Measurements from ENCODE around the gene ATOSA. TPM values are rescaled to one million over a fixed set of nuclear protein-coding genes. Genes with fewer than 3 reads are reported as not detected.

ATOSA gene
- total and polyA plus RNA-seq, 2 of the 13 experiments (the other 11 are each of a cell fraction or from before 2014, with no cell fraction given) = 6.6 to 16.3 TPM

DNA sequence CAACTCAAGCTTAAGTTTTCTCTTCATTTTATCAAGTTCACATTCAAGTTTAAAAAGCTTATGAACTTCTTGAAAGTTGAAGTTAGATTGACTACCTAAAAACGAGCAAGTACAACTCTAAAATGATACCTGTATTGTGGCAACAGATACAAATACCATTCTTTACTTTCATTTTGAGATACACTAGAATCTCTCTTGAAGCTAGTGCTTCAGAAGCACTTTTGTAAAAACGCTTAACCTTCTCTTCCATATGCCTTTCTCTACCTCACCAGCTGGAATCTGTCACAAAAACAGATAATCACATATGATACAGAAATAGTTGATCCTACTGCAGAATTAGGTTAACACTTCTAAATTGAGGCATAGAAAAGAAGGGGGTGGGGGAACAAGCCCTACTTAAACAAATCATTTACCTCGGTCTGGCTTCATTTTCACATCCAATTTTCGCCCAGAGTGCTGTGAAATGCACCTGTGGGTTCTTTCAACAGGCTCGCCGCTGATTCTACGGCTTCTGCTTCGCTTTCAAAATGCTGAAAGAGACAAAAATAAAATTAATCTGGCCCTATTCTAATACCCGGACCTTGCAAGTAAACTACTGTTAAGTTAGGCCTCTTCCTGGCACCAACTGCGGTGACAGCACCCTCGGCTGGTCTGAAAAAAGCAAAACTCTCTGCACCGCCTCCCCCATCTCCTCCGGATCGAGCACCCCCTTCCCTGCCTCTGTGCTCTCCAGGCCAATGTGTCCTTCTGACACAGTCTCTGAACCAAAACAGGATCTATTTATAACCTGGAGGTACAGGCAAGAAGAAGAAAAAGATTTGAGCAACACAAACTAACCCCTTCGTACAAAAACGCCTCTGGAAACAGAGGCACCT, 1.4 kb downstream of the ATOSA start:
- Histone ChIP-seq H3K27ac (ENCODE audit: extremely low read length, insufficient read depth, low read length) (peak overlapping the region; percentile 96), H3K36me3 (replicated peaks in 1 of 2; ENCODE audit: control insufficient read depth in 1 of 2, insufficient read depth in 2 of 2, low read length in 2 of 2) (peaks cover 3 to 7% of the 10 kb centered on the region in 2 experiments; a peak in 2 of 5 replicates), H3K4me1 (ENCODE audit: insufficient read depth, low read length) (peaks cover 14% of the 10 kb centered on the region), H3K9me3 (ENCODE audit: low read length) (no peaks in the 10 kb centered on the region), H2AFZ (ENCODE audit: low read length) (no peak overlapping the region), H3K9ac (ENCODE audit: insufficient read depth, low read depth, low read length) (peak overlapping the region; percentile 82), H3K79me2 (ENCODE audit: insufficient read depth, low read length) (no peaks in the 10 kb centered on the region), H4K20me1 (ENCODE audit: insufficient read depth, low read length) (no peaks in the 10 kb centered on the region), H3K4me3 (replicated peaks in 1 of 3; ENCODE audit: insufficient read depth in 1 of 3, low read depth in 2 of 3, low read length in 3 of 3) (peak overlapping the region; percentile 84 to 98 (median 94)), H3K27me3 (ENCODE audit: control insufficient read depth in 1 of 2, insufficient read depth in 2 of 2, low read length in 2 of 2) (no peaks in the 10 kb centered on the region; a peak in 1 of 5 replicates), H3K4me2 (ENCODE audit: low read depth, low read length) (peak overlapping the region; percentile 77)
- FAIRE-seq (peak; percentile 21), DNase-seq (ENCODE audit: low spot score) (peak; percentile 35), ATAC-seq (peak; percentile 64)
- in situ Hi-C loops (cut with HindIII; ENCODE audit: extremely low pct_ligation_motif_present, low pct_unique_long_range_greater_than_20kb) (no loop called here), intact Hi-C loops (cut with micrococcal nuclease; ENCODE audit: unreplicated experiment) (loop anchor here (1.0 to 10.0 kb wide), 5 partner anchors 26 to 153 kb away; partner anchors contain the start of genes ARPP19 and MYO5A)
- under 1% methylated on average over 16 of the region's 16 CpGs for WGBS (ENCODE audit: low lambda C conversion rate)
- ChIA-PET POLR2A (no interaction called here), CTCF (ENCODE audit: low intra/inter-chr PET ratio, low total read pairs) (no interaction called here)
- no TSS peak for BruUV-seq (replicated peaks)
- TF ChIP-seq ZNF883 (CRISPR knock-in tag; IDR thresholded peaks at IDR 0.05; ENCODE audit: not compliant biosample characterization) (no peak), SPEN (CRISPR knock-in tag; IDR thresholded peaks at IDR 0.05; ENCODE audit: low read depth) (no peak), KLF12 (CRISPR knock-in tag; IDR thresholded peaks at IDR 0.05; ENCODE audit: borderline replicate concordance) (no peak), SAP130 (CRISPR knock-in tag; IDR thresholded peaks at IDR 0.05; ENCODE audit: low read depth) (0 out of 2 replicates have a peak, but pooled peaks have one; percentile 10), XBP1 (CRISPR knock-in tag; IDR thresholded peaks at IDR 0.05) (no peak), RARG (CRISPR knock-in tag; IDR thresholded peaks at IDR 0.05; ENCODE audit: low read depth) (0 out of 2 replicates have a peak, but pooled peaks have one; percentile 26), NPAS2 (CRISPR knock-in tag; IDR thresholded peaks at IDR 0.05; ENCODE audit: borderline replicate concordance) (no peak), YEATS2 (CRISPR knock-in tag; IDR thresholded peaks at IDR 0.05; ENCODE audit: borderline replicate concordance) (0 out of 2 replicates have a peak, but pooled peaks have one; percentile 8), ZFP62 (CRISPR knock-in tag; IDR thresholded peaks at IDR 0.05) (no peak), KLF16 (CRISPR knock-in tag; IDR thresholded peaks at IDR 0.05) (peak in 1 of 2 experiments; percentile 9; a peak in 1 of 4 replicates), ZNF567 (CRISPR knock-in tag; IDR thresholded peaks at IDR 0.05; ENCODE audit: borderline replicate concordance) (no peak), ZMYM2 (CRISPR knock-in tag; IDR thresholded peaks at IDR 0.05) (no peak), ZNF598 (CRISPR knock-in tag; IDR thresholded peaks at IDR 0.05; ENCODE audit: borderline replicate concordance) (no peak), ZFX (CRISPR knock-in tag; IDR thresholded peaks at IDR 0.05; ENCODE audit: low read depth) (peak; percentile 78), STAG1 (CRISPR knock-in tag; IDR thresholded peaks at IDR 0.05) (peak; percentile 31; the same call in 1 of the 2 replicates)
- TF ChIP-seq, protein P1, sequence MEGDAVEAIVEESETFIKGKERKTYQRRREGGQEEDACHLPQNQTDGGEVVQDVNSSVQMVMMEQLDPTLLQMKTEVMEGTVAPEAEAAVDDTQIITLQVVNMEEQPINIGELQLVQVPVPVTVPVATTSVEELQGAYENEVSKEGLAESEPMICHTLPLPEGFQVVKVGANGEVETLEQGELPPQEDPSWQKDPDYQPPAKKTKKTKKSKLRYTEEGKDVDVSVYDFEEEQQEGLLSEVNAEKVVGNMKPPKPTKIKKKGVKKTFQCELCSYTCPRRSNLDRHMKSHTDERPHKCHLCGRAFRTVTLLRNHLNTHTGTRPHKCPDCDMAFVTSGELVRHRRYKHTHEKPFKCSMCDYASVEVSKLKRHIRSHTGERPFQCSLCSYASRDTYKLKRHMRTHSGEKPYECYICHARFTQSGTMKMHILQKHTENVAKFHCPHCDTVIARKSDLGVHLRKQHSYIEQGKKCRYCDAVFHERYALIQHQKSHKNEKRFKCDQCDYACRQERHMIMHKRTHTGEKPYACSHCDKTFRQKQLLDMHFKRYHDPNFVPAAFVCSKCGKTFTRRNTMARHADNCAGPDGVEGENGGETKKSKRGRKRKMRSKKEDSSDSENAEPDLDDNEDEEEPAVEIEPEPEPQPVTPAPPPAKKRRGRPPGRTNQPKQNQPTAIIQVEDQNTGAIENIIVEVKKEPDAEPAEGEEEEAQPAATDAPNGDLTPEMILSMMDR (CRISPR knock-in tag; IDR thresholded peaks at IDR 0.05) = peak; percentile 50
- TF ChIP-seq, protein P2, sequence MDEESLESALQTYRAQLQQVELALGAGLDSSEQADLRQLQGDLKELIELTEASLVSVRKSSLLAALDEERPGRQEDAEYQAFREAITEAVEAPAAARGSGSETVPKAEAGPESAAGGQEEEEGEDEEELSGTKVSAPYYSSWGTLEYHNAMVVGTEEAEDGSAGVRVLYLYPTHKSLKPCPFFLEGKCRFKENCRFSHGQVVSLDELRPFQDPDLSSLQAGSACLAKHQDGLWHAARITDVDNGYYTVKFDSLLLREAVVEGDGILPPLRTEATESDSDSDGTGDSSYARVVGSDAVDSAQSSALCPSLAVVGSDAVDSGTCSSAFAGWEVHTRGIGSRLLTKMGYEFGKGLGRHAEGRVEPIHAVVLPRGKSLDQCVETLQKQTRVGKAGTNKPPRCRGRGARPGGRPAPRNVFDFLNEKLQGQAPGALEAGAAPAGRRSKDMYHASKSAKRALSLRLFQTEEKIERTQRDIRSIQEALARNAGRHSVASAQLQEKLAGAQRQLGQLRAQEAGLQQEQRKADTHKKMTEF (CRISPR knock-in tag; IDR thresholded peaks at IDR 0.05) = peak; percentile 14; the same call in 1 of the 2 replicates

Measured in HepG2 (cell line).